AG10803 (cell line): Measurements from ENCODE around the gene TMEM208.

Source experiments
- DNase-seq: peaks from one replicate; pipeline ENCODE4 v3.0.0; 2010; ENCODE audit warnings: low read depth
- H3K4me3 ChIP-seq: 2 replicates; pipeline ENCODE4 v1.5.1; 2011; ENCODE audit warnings: mild to moderate bottlenecking, low read length, control low read depth
- TF ChIP-seq, protein P1 (sequence below): conservative IDR thresholded peaks from 2 replicates; pipeline ENCODE4 v1.5.1; 2011; ENCODE audit warnings: mild to moderate bottlenecking, low read length, control low read depth, inconsistent platforms

Gene TMEM208

DNA sequence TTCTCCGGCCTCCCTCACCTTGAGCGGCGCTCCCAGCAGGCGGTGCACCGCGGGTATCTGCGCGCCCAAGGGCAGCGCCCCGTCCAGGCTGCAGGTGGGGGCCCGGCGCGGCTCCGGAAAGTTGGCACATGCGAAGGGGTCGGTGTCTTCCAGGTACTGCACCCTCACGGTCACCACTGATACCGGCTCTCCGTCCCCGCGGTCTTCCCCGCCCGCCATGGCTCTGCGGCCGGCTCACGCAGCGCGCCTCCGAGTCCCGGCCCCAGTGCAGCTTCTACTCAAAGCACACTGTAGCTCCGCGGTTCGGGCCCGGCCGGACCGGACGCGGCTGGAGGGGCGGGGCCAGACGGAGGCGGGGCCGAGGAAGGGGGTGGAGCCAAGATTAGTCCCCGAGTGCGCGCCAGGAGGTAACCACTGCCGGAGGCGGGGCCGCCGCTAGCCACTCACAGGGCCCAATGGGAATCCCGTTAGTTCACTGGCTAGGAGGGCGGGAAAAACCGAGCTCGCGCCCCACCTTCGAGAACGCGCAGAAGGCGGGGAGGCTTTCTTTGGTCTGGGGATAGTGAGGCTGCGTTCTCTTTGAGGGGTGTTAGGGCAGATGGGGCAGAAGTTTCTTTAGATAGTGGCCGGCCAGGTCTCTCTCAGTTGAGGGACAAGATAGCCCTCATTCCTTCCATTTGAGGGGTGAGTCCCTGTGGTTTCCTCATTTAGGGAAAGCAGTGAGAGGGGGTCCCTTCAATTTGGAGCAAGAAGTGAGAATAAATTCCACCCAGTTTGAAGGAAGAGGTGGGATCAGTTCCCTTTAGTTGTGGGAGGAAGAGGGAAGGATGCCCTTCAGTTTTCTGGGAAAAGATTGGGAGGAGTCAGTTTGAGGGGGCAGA lies 20.5 kb downstream of the TMEM208 start, which contains the start of gene FHOD1:
Gene FHOD1, minus strand, starts transcription at position 290 of the 881 bp plus-strand sequence. Its CDS starts 71 bp downstream, at position 219.
- H3K4me3 ChIP-seq, result peak within 1 kb of the TSS; percentile 80
- DNase-seq, result peak; percentile 92
- TF ChIP-seq, protein P1, sequence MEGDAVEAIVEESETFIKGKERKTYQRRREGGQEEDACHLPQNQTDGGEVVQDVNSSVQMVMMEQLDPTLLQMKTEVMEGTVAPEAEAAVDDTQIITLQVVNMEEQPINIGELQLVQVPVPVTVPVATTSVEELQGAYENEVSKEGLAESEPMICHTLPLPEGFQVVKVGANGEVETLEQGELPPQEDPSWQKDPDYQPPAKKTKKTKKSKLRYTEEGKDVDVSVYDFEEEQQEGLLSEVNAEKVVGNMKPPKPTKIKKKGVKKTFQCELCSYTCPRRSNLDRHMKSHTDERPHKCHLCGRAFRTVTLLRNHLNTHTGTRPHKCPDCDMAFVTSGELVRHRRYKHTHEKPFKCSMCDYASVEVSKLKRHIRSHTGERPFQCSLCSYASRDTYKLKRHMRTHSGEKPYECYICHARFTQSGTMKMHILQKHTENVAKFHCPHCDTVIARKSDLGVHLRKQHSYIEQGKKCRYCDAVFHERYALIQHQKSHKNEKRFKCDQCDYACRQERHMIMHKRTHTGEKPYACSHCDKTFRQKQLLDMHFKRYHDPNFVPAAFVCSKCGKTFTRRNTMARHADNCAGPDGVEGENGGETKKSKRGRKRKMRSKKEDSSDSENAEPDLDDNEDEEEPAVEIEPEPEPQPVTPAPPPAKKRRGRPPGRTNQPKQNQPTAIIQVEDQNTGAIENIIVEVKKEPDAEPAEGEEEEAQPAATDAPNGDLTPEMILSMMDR, result no peak

DNA sequence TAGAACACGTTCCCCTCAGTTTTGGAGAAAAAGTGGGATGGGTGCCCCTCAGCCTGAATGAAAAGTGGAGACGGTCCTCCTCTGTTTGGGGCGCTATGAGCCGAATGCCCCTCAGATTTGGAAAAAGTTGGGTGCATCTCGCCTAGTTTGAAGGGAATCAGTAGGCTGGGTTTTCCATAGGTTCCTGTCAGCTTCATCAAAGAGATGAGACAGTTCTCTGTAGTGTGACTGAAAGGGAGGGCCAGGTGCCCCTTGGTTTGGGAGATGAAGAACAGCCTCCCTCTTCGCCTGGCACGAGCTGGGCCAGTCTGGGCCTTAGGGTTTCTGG lies 21.1 kb downstream of the TMEM208 start:
- DNase-seq, result no peak
- TF ChIP-seq, protein P1, result no peak
- peak overlapping the region; percentile 65 for H3K4me3 ChIP-seq

GRCh38 chr16:67248401-67249177 lies 21.7 kb downstream of the TMEM208 start, which contains the start of gene SLC9A5:
TSS of gene SLC9A5 (plus strand) at chr16:67248979. CDS start at chr16:67249015, 36 bp downstream.
- TF ChIP-seq, protein P1, result no peak; the same call in 1 of the 2 replicates
- no peak for DNase-seq
- peak within 1 kb of the TSS; percentile 65 for H3K4me3 ChIP-seq

- DNase-seq, result no peak
Observed at GRCh38 chr16:67249178-67250044, 22.5 kb downstream of the TMEM208 start.

GRCh38 chr16:67250045-67250327 lies 23.1 kb downstream of the TMEM208 start:
- peak overlapping the region; percentile 65; the same call in 1 of the 2 replicates for H3K4me3 ChIP-seq
- TF ChIP-seq, protein P1, result no peak
- DNase-seq, result no peak

More at GRCh38 chr16:67249178-67250044, 22.5 kb downstream of the TMEM208 start:
- TF ChIP-seq, protein P1, result no peak
- H3K4me3 ChIP-seq, result peak overlapping the region; percentile 65

DNA sequence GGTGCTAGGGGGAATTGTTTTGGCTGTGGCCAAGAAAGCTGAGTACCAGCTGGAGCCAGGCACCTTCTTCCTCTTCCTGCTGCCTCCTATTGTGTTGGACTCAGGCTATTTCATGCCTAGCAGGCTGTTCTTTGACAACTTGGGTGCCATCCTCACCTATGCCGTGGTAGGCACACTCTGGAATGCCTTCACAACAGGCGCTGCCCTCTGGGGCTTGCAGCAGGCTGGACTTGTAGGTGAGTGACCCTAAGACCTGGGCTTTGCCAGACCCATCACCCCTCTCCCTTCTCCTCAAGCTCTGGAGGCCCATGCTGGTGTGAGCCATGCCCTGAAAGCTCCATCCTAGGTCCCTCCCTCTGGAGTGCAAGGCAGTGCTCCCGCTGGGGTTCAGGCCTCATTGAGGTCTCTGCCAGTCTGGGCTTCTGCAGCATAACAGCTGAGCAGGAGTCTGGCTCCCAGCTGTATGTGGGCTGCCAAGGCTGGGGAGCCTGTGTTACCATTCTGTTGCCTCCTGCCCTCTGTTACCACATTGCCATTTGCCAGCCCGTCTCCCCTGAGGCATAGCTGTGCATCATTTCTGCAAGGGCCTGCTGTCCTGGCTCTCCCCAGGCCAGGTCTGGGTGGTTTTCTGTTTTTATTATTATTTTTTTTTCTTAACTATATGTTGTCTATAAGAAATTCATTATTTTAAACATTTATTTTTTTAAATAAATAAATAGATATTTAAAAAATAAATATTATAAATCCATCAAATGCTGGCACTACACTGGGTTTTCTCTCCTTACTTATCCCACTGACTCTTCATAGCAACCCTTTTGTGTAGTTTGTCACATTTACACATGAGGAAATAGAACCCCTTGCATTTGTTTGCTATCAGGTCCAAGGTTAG lies 25.9 kb downstream of the TMEM208 start:
- TF ChIP-seq, protein P1, result no peak
- DNase-seq, result no peak
- H3K4me3 ChIP-seq, result no peak overlapping the region
